ENCODE results near the gene FAR1. TPM values are rescaled to one million over a fixed set of nuclear protein-coding genes. Genes with fewer than 3 reads are reported as not detected.

The FAR1 gene
- total RNA-seq, 2 donors from 2014 or later = 111 to 120 TPM

DNA sequence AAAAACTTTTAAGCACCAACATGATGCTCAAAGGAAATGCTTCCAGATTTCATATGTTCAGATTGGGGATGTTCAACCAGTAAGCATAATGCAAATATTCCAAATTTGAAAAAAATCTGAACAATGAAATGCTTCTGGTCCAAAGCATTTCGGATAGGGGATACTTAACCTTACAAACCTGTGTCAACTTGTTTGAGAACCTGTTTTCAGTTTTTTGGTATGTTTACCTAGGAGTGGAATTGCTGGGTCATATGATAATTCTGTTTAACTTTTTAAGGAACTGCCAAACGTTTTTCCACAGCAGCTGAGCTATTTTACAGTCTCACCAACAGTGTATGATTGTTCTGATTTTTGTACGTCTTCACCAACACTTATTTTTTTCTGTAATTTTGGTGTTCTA lies 23.7 kb downstream of the FAR1 start:
- Histone ChIP-seq H3K27me3 (no peaks in the 10 kb centered on the region), H3K4me3 (no peak overlapping the region), H3K9ac (ENCODE audit: low read depth in 2 of 2, low read length in 2 of 2) (no peak overlapping the region), H3K27ac (no peak overlapping the region), H3K36me3 (no peaks in the 10 kb centered on the region), H3K4me1 (peaks cover 5% of the 10 kb centered on the region), H3K9me3 (no peaks in the 10 kb centered on the region)
- TF ChIP-seq, protein P1, sequence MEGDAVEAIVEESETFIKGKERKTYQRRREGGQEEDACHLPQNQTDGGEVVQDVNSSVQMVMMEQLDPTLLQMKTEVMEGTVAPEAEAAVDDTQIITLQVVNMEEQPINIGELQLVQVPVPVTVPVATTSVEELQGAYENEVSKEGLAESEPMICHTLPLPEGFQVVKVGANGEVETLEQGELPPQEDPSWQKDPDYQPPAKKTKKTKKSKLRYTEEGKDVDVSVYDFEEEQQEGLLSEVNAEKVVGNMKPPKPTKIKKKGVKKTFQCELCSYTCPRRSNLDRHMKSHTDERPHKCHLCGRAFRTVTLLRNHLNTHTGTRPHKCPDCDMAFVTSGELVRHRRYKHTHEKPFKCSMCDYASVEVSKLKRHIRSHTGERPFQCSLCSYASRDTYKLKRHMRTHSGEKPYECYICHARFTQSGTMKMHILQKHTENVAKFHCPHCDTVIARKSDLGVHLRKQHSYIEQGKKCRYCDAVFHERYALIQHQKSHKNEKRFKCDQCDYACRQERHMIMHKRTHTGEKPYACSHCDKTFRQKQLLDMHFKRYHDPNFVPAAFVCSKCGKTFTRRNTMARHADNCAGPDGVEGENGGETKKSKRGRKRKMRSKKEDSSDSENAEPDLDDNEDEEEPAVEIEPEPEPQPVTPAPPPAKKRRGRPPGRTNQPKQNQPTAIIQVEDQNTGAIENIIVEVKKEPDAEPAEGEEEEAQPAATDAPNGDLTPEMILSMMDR (IDR thresholded peaks at IDR 0.05) = no peak
- intact Hi-C loops (cut with DNase I) = no loop called here
- no peak for DNase-seq

- Histone ChIP-seq H3K36me3 (no peaks in the 10 kb centered on the region), H3K9me3 (no peaks in the 10 kb centered on the region), H3K4me1 (peaks cover 5% of the 10 kb centered on the region), H3K4me3 (no peak overlapping the region), H3K27ac (no peak overlapping the region), H3K27me3 (no peaks in the 10 kb centered on the region), H3K9ac (ENCODE audit: low read depth in 2 of 2, low read length in 2 of 2) (no peak overlapping the region)
- no peak for DNase-seq
- intact Hi-C loops (cut with DNase I) = no loop called here
- TF ChIP-seq, protein P1 (IDR thresholded peaks at IDR 0.05) = no peak
Measured at GRCh38 chr11:13694115-13694514, 25.6 kb downstream of the FAR1 start.

GRCh38 chr11:13695886-13696285 lies 27.4 kb downstream of the FAR1 start:
- intact Hi-C loops (cut with DNase I) = no loop called here
- Histone ChIP-seq H3K4me3 (no peak overlapping the region), H3K9me3 (no peaks in the 10 kb centered on the region), H3K36me3 (no peaks in the 10 kb centered on the region), H3K27me3 (no peaks in the 10 kb centered on the region), H3K27ac (no peak overlapping the region), H3K4me1 (peaks cover 5% of the 10 kb centered on the region), H3K9ac (ENCODE audit: low read depth in 2 of 2, low read length in 2 of 2) (no peak overlapping the region)
- TF ChIP-seq, protein P1 (IDR thresholded peaks at IDR 0.05) = no peak
- DNase-seq = no peak

GRCh38 chr11:13697710-13698109 lies 29.2 kb downstream of the FAR1 start:
- no peaks in the 10 kb centered on the region for H3K36me3 ChIP-seq
- DNase-seq = no peak
- intact Hi-C loops (cut with DNase I) = no loop called here

DNA sequence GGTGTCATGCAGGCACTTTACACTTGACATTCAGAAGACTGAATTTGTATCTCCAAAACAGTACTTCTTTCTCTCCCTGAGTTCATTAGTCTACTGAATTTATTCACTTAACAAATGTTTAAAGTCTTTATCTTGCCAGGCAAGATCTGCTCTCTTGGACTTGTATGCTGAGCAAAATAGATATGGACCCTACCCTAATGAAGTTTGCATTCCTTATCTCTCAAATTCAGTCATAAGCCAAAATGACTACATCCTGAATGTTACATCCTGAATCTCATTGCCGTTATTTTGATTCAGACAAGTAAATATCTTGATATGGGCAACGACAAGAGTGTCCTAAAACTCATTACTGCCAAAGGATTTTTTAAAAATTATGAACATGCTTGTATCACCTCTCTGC lies 29.7 kb downstream of the FAR1 start:
- Histone ChIP-seq H3K27ac (no peak overlapping the region), H3K27me3 (no peaks in the 10 kb centered on the region), H3K4me3 (no peak overlapping the region), H3K4me1 (peaks cover 5% of the 10 kb centered on the region), H3K36me3 (no peaks in the 10 kb centered on the region), H3K9ac (ENCODE audit: low read depth in 2 of 2, low read length in 2 of 2) (no peak overlapping the region), H3K9me3 (no peaks in the 10 kb centered on the region)
- intact Hi-C loops (cut with DNase I) = no loop called here
- DNase-seq = no peak
- TF ChIP-seq, protein P1 (IDR thresholded peaks at IDR 0.05) = no peak

More at GRCh38 chr11:13697710-13698109, 29.2 kb downstream of the FAR1 start:
- peaks cover 5% of the 10 kb centered on the region for H3K4me1 ChIP-seq
- H3K4me3 ChIP-seq = no peak overlapping the region
- no peaks in the 10 kb centered on the region for H3K27me3 ChIP-seq
- TF ChIP-seq, protein P1 (IDR thresholded peaks at IDR 0.05) = no peak
- H3K9me3 ChIP-seq = no peaks in the 10 kb centered on the region
- H3K9ac ChIP-seq (ENCODE audit: low read depth in 2 of 2, low read length in 2 of 2) = no peak overlapping the region
- no peak overlapping the region for H3K27ac ChIP-seq

DNA sequence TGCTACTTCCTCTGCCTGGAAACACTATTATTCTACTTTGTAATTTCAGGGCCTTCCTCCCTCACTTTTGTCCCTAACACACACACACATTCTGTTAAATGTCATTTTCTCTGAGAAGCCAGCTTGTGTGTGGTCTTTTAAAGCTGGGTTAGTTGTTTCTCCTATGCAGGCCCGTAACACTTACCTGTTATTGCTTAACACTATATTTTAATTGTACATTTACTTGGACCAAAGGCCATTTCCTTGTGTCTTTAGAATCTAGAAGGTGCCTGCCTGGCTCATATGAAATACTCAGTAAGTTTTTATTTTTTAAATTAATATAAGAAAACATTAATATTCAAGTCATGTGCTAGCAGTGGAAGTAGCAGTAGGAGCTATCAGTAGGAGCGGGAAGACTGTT lies 30.6 kb downstream of the FAR1 start:
- Histone ChIP-seq H3K9me3 (no peaks in the 10 kb centered on the region), H3K9ac (ENCODE audit: low read depth in 2 of 2, low read length in 2 of 2) (no peak overlapping the region), H3K4me3 (no peak overlapping the region), H3K36me3 (no peaks in the 10 kb centered on the region), H3K4me1 (peaks cover 5% of the 10 kb centered on the region), H3K27ac (peak overlapping the region; percentile 18), H3K27me3 (no peaks in the 10 kb centered on the region)
- TF ChIP-seq, protein P1 (IDR thresholded peaks at IDR 0.05) = no peak
- intact Hi-C loops (cut with DNase I) = no loop called here
- DNase-seq = no peak
